Right lobe of liver (tissue), 6 donors: ENCODE measurements around the gene PADI3. TPM values are rescaled to one million over a fixed set of nuclear protein-coding genes. Genes with fewer than 3 reads are reported as not detected.

Source experiments
- ATAC-seq, 4 donors: fragments of 200-7000 bp; cut with Tn5 transposase; one replicate each; pipeline ENCODE4 v1.9.1; 2020; ENCODE audit warnings: mild to moderate bottlenecking in 4 of 4, moderate library complexity in 4 of 4
- DNase-seq, 3 donors: peaks; one replicate each; pipeline ENCODE4 v3.0.0-alpha.2; 2020
- H3K27ac ChIP-seq, 3 donors: fragments of 200-600 bp; one replicate each; pipeline ENCODE4 v1.8.0; 2022
- H3K27me3 ChIP-seq, 2 donors: fragments of 200-600 bp; one replicate each; pipeline ENCODE4 v1.8.0; 2022
- H3K36me3 ChIP-seq, 4 donors: fragments of 200-600 bp; sonication (generic) in 1 of 4; one replicate each; pipeline versions ENCODE4 v1.5.1 to v1.8.0; 2017 to 2022; ENCODE audit warnings: control low read depth in 1 of 4
- H3K4me1 ChIP-seq, 4 donors: fragments of 200-600 bp; sonication (generic) in 1 of 4; one replicate each; pipeline versions ENCODE4 v1.5.1 to v1.8.0; 2017 to 2022; ENCODE audit warnings: control low read depth in 1 of 4
- H3K4me3 ChIP-seq, 3 donors: fragments of 200-600 bp; one replicate each; pipeline ENCODE4 v1.8.0; 2022
- H3K9me3 ChIP-seq, 4 donors: fragments of 200-600 bp; sonication (generic) in 1 of 4; one replicate each; pipeline versions ENCODE4 v1.5.1 to v1.8.0; 2017 to 2022; ENCODE audit warnings: control low read depth in 1 of 4
- CTCF ChIP-seq, 4 donors: fragments of 200-600 bp in 3 of 4; fragments of 450-650 bp in 1 of 4; IDR thresholded peaks; one replicate each; pipeline versions ENCODE4 v1.5.1 to v1.8.0; 2016 to 2022; ENCODE audit warnings: antibody characterized with exemption in 4 of 4, mild to moderate bottlenecking in 2 of 4
- POLR2A ChIP-seq: fragments of 450-650 bp; IDR thresholded peaks from one replicate; pipeline ENCODE4 v1.6.1; 2017; ENCODE audit warnings: antibody characterized with exemption, mild to moderate bottlenecking
- WGBS: methylation state at CpG from one replicate; pipeline ENCODE4 v1.1.6; 2018; ENCODE audit warnings: low coverage, low lambda C conversion rate; ENCODE audit not compliant: insufficient coverage; ENCODE audit errors: missing lambda C conversion rate; 5-methylcytosine and 5-hydroxymethylcytosine counted together
- intact Hi-C, 2 donors: fragments of 100-400 bp; cut with DNase I; formaldehyde crosslinking; loops; one replicate each; pipeline versions ENCODE4 v1.11.2 to v1.14.1; 2022
- total RNA-seq, 6 experiments: library from RNA; depleted of rRNA in 2 of 6; stranded (reverse); fragments of >200 nt in 2 of 6; fragmentation: NEBNext Ultra II Directional in 3 of 6; extraction: Animal tissue kit (Norgen Biotek cat#: 25700) in 3 of 6; gene quantifications; one replicate each; pipeline versions ENCODE4 v1.1.0 to v1.2.4, GENCODE V29; 2016 to 2023
- donor health status: DM: no; HTN: yes; CAD: no.
- donor health status: DM: no; HTN: no; CAD: no.
- donor health status: DM: no; HTN: no; CAD: no.
- donor health status: DM: no; HTN: yes; CAD: no.
- donor health status: DM: no; HTN: yes; CAD: no.

Gene PADI3
- total RNA-seq, 6 experiments from 2014 or later: not detected

- H3K27me3 ChIP-seq: no peaks in the 10 kb centered on the region
- ATAC-seq (no peak), DNase-seq (no peak)
- intact Hi-C loops: no loop called here
- H3K36me3 ChIP-seq: no peaks in the 10 kb centered on the region
- no peak overlapping the region for H3K27ac ChIP-seq
- no peak overlapping the region for H3K4me3 ChIP-seq
- no peaks in the 10 kb centered on the region for H3K4me1 ChIP-seq
- 50% methylated on average over 12 of the region's 14 CpGs for WGBS
- TF ChIP-seq POLR2A (no peak), CTCF (IDR thresholded peaks at IDR 0.05) (no peak)
- no peaks in the 10 kb centered on the region for H3K9me3 ChIP-seq
Observed at GRCh38 chr1:17293681-17294425, 45.0 kb downstream of the PADI3 start.

GRCh38 chr1:17295292-17295691 is 46.4 kb downstream of the PADI3 start:
- DNase-seq (no peak), ATAC-seq (no peak)
- WGBS: 50% methylated on average over 3 of the region's 4 CpGs

DNA sequence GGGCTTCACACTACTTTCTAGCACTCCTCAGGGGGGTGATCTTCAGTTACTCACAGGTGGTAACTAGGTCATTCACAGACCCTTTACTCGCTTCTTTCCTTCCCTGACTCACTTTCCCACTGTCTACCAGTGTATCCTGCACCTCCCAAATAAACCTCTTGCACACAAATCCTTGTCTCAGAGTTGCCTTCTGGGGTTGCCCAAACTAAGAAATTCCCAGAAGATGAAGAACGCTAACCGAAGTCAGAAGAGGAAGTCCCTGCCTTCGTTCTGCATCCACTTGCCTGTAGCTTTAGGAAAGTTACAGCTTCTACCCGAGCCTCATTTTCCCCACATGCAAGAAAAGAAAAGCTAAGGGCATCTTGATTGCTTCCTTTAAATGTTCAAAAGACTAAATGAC is 47.2 kb downstream of the PADI3 start:
- Histone ChIP-seq H3K36me3 (no peaks in the 10 kb centered on the region), H3K4me3 (no peak overlapping the region), H3K4me1 (no peaks in the 10 kb centered on the region), H3K27me3 (no peaks in the 10 kb centered on the region), H3K9me3 (no peaks in the 10 kb centered on the region), H3K27ac (no peak overlapping the region)
- no peak for ATAC-seq
- intact Hi-C loops: no loop called here
- no peak for DNase-seq
- 49% methylated on average over 5 of the region's 5 CpGs for WGBS
- TF ChIP-seq CTCF (IDR thresholded peaks at IDR 0.05): no peak
- no peak for TF ChIP-seq POLR2A

More at GRCh38 chr1:17295292-17295691, 46.4 kb downstream of the PADI3 start:
- H3K27ac ChIP-seq: no peak overlapping the region
- no peaks in the 10 kb centered on the region for H3K9me3 ChIP-seq
- H3K36me3 ChIP-seq: no peaks in the 10 kb centered on the region
- H3K27me3 ChIP-seq: no peaks in the 10 kb centered on the region
- intact Hi-C loops: no loop called here
- no peaks in the 10 kb centered on the region for H3K4me1 ChIP-seq
- no peak overlapping the region for H3K4me3 ChIP-seq
- TF ChIP-seq POLR2A: no peak
- no peak for TF ChIP-seq CTCF (IDR thresholded peaks at IDR 0.05)

DNA sequence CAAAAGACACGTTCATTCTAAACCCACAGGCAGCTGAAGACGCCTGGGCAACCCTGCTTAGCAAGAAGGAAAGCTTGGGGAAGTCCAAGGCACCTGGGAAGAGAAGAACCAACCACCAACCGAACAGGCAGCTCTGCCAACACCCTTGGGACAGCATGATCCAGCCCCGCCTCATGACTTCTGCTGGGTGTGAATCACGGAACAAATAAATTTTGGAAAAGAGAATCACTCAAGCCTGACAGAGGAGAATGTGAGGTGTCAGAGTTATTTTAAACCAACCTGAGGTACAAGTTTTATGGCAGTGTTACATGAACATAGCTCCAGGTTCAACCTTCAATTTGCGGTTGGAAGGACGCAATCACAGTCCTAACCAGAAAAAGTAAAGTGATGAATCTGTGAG is 49.1 kb downstream of the PADI3 start:
- DNase-seq: no peak
- whole genome bisulfite sequencing: 94% methylated on average over 2 of the region's 7 CpGs
- H3K27ac ChIP-seq: no peak overlapping the region
- ATAC-seq: no peak
- TF ChIP-seq CTCF (IDR thresholded peaks at IDR 0.05) (no peak), POLR2A (no peak)
- no peaks in the 10 kb centered on the region for H3K9me3 ChIP-seq
- no peak overlapping the region for H3K4me3 ChIP-seq
- no peaks in the 10 kb centered on the region for H3K27me3 ChIP-seq
- no peaks in the 10 kb centered on the region for H3K36me3 ChIP-seq
- H3K4me1 ChIP-seq: no peaks in the 10 kb centered on the region
- intact Hi-C loops: no loop called here
